HepG2 (cell line): ENCODE measurements around the gene CAP2. TPM values are rescaled to one million over a fixed set of nuclear protein-coding genes. Genes with fewer than 3 reads are reported as not detected.

ENCODE experiments used
- ASH2L ChIP-seq: fragments of 300-600, 200-600 bp; sonication (generic); IDR thresholded peaks from 2 replicates; pipeline ENCODE4 v1.7.0; 2017; ENCODE audit warnings: low read depth, mild to moderate bottlenecking, moderate library complexity, mixed read lengths, low read length; ENCODE audit not compliant: insufficient read length
- BRD4 ChIP-seq: sonication (generic); formaldehyde crosslinking; IDR thresholded peaks from 2 replicates; pipeline ENCODE4 v1.4.0; 2020; ENCODE audit warnings: missing genetic modification reagents
- GABPB1 ChIP-seq: IDR thresholded peaks from 2 replicates; pipeline ENCODE4 v1.6.1; 2016; ENCODE audit warnings: mild to moderate bottlenecking, missing genetic modification reagents, moderate library complexity, missing compliant biosample characterization
- HBP1 ChIP-seq: IDR thresholded peaks from 2 replicates; pipeline ENCODE4 v1.6.1; 2016; ENCODE audit warnings: low read depth, control low read depth
- HDAC1 ChIP-seq: sonication (generic); formaldehyde crosslinking; IDR thresholded peaks from 2 replicates; pipeline ENCODE4 v1.5.1; 2020; ENCODE audit warnings: mild to moderate bottlenecking, missing genetic modification reagents
- KDM6A ChIP-seq: IDR thresholded peaks from 2 replicates; pipeline ENCODE4 v1.6.1; 2016; ENCODE audit warnings: low read depth
- KLF16 ChIP-seq, 2 experiments: sonication (generic) in 1 of 2; formaldehyde crosslinking in 1 of 2; IDR thresholded peaks; 2 replicates each; pipeline versions ENCODE4 v1.6.1 to v1.8.0; 2016 to 2023; ENCODE audit warnings: missing genetic modification reagents in 2 of 2, missing compliant biosample characterization in 1 of 2
- MED1 ChIP-seq: sonication (generic); formaldehyde crosslinking; IDR thresholded peaks from 2 replicates; pipeline ENCODE4 v1.4.0; 2020; ENCODE audit warnings: missing genetic modification reagents
- NCOA1 ChIP-seq: sonication (generic); formaldehyde crosslinking; IDR thresholded peaks from 2 replicates; pipeline ENCODE4 v1.9.0; 2021; ENCODE audit warnings: missing genetic modification reagents
- PREB ChIP-seq: sonication (generic); formaldehyde crosslinking; IDR thresholded peaks from 2 replicates; pipeline ENCODE4 v1.4.0; 2020; ENCODE audit warnings: missing genetic modification reagents
- RBM39 ChIP-seq: fragments of 200-400 bp; formaldehyde crosslinking; IDR thresholded peaks from one replicate; pipeline ENCODE4 v1.6.1; 2018; ENCODE audit warnings: antibody characterized with exemption, mild to moderate bottlenecking, low read depth, low read length; ENCODE audit not compliant: poor library complexity, severe bottlenecking
- SAP130 ChIP-seq: IDR thresholded peaks from 2 replicates; pipeline ENCODE4 v1.6.1; 2016; ENCODE audit warnings: low read depth
- SATB2 ChIP-seq: sonication (generic); formaldehyde crosslinking; IDR thresholded peaks from 2 replicates; pipeline ENCODE4 v1.5.0; 2020; ENCODE audit warnings: missing genetic modification reagents
- ZBTB25 ChIP-seq: IDR thresholded peaks from 2 replicates; pipeline ENCODE4 v1.6.1; 2018; ENCODE audit warnings: missing genetic modification reagents
- ZBTB49 ChIP-seq: sonication (generic); formaldehyde crosslinking; IDR thresholded peaks from 2 replicates; pipeline ENCODE4 v1.4.0; 2020; ENCODE audit warnings: missing genetic modification reagents, borderline replicate concordance
- ZFP91 ChIP-seq: sonication (generic); formaldehyde crosslinking; IDR thresholded peaks from 2 replicates; pipeline ENCODE4 v1.9.0; 2022; ENCODE audit warnings: missing genetic modification reagents, mild to moderate bottlenecking, borderline replicate concordance
- ZNF143 ChIP-seq: sonication (generic); formaldehyde crosslinking; IDR thresholded peaks from 2 replicates; pipeline ENCODE4 v1.4.0; 2020; ENCODE audit warnings: missing genetic modification reagents
- ZNF234 ChIP-seq: sonication (generic); formaldehyde crosslinking; conservative IDR thresholded peaks from 2 replicates; pipeline ENCODE4 v1.5.1; 2020; ENCODE audit warnings: mild to moderate bottlenecking, missing genetic modification reagents
- ZNF678 ChIP-seq: sonication (generic); formaldehyde crosslinking; IDR thresholded peaks from 2 replicates; pipeline ENCODE4 v1.4.0; 2020; ENCODE audit warnings: mild to moderate bottlenecking, missing genetic modification reagents
- ZNF777 ChIP-seq: sonication (generic); formaldehyde crosslinking; IDR thresholded peaks from 2 replicates; pipeline ENCODE4 v1.4.0; 2020; ENCODE audit warnings: missing genetic modification reagents
- ZNF83 ChIP-seq: sonication (generic); formaldehyde crosslinking; IDR thresholded peaks from 2 replicates; pipeline ENCODE4 v1.4.0; 2020; ENCODE audit warnings: missing genetic modification reagents, mild to moderate bottlenecking, borderline replicate concordance
- polyA plus RNA-seq, 8 experiments: library from polyadenylated mRNA; depleted of rRNA in 3 of 8; stranded (reverse) in 7 of 8; unstranded in 1 of 8; fragments of >200 nt; fragmentation: Illumina TruSeq in 4 of 8; extraction: Trizol in 4 of 8; gene quantifications; 2 replicates each; pipeline versions ENCODE4 v1.2.1 to v1.2.3, GENCODE V29; 2011 to 2016; ENCODE audit warnings: low read depth in 4 of 8, missing spikeins in 1 of 8, mixed read lengths in 1 of 8; ENCODE audit not compliant: insufficient read depth in 1 of 8
- total RNA-seq, 5 experiments: library from RNA; depleted of rRNA; stranded (reverse); fragments of >200 nt; fragmentation: Illumina TruSeq; extraction: Trizol; gene quantifications; 2 replicates each; pipeline ENCODE4 v1.2.3, GENCODE V29; 2016; ENCODE audit warnings: low read depth in 1 of 5

Gene CAP2
- total and polyA plus RNA-seq, 2 of the 13 experiments (the other 11 are each of a cell fraction or from before 2014, with no cell fraction given), result 7.9 to 53.1 TPM

- TF ChIP-seq ZBTB49 (CRISPR knock-in tag) (no peak), ZNF234 (CRISPR knock-in tag) (no peak), KLF16 (CRISPR knock-in tag; IDR thresholded peaks at IDR 0.05) (0 out of 4 replicates have a peak, but pooled peaks of 1 of the 2 experiments have one; percentile 5), MED1 (peak; percentile 11; the same call in 1 of the 2 replicates), HDAC1 (0 out of 2 replicates have a peak, but pooled peaks have one; percentile 16), ZNF143 (CRISPR knock-in tag) (0 out of 2 replicates have a peak, but pooled peaks have one; percentile 45), ZBTB25 (CRISPR knock-in tag) (0 out of 2 replicates have a peak, but pooled peaks have one; percentile 35), GABPB1 (CRISPR knock-in tag) (peak; percentile 3; the same call in 1 of the 2 replicates), ASH2L (peak; percentile 89), ZNF678 (no peak), NCOA1 (CRISPR knock-in tag) (0 out of 2 replicates have a peak, but pooled peaks have one; percentile 67), ZFP91 (CRISPR knock-in tag) (peak; percentile 52; the same call in 1 of the 2 replicates), KDM6A (CRISPR knock-in tag) (no peak), RBM39 (peak; percentile 28), PREB (CRISPR knock-in tag) (0 out of 2 replicates have a peak, but pooled peaks have one; percentile 37), BRD4 (CRISPR knock-in tag) (0 out of 2 replicates have a peak, but pooled peaks have one; percentile 5), SAP130 (CRISPR knock-in tag) (peak; percentile 40; the same call in 1 of the 2 replicates), HBP1 (CRISPR knock-in tag) (no peak), ZNF83 (CRISPR knock-in tag) (no peak), ZNF777 (CRISPR knock-in tag) (peak; percentile 23), SATB2 (CRISPR knock-in tag) (peak; percentile 21)
Measured at GRCh38 chr6:17600527-17601385, 207.4 kb downstream of the CAP2 start (continued).
